DND-41 (cell line): Measurements from ENCODE around the gene AJAP1.

Experiments used
- ATAC-seq: fragments of 200-7000 bp; cut with Tn5 transposase; 3 replicates; pipeline ENCODE4 v1.9.1; 2021; ENCODE audit warnings: low read depth; ENCODE audit not compliant: insufficient read depth
- DNase-seq: peaks from one replicate; pipeline ENCODE4 v3.0.0-alpha.2; 2020
- H2AFZ ChIP-seq: 2 replicates; pipeline ENCODE4 v1.6.0; 2012; ENCODE audit warnings: low read depth, low read length
- H3K27ac ChIP-seq: 2 replicates; pipeline ENCODE4 v1.5.1; 2012; ENCODE audit warnings: low read length, inconsistent platforms
- H3K27me3 ChIP-seq: fragments of 200-600 bp; sonication (generic); 2 replicates; pipeline ENCODE4 v1.6.0; 2012; ENCODE audit warnings: low read length, mild to moderate bottlenecking, inconsistent platforms; ENCODE audit not compliant: insufficient read depth, poor library complexity
- H3K36me3 ChIP-seq: 2 replicates; pipeline ENCODE4 v1.5.1; 2012; ENCODE audit warnings: low read length, inconsistent platforms; ENCODE audit not compliant: insufficient read depth
- H3K4me1 ChIP-seq: 2 replicates; pipeline ENCODE4 v1.5.1; 2012; ENCODE audit warnings: mild to moderate bottlenecking, low read length; ENCODE audit not compliant: insufficient read depth
- H3K4me2 ChIP-seq: 2 replicates; pipeline ENCODE4 v1.6.0; 2012; ENCODE audit warnings: mild to moderate bottlenecking, moderate library complexity, low read length, inconsistent platforms; ENCODE audit not compliant: insufficient read depth
- H3K4me3 ChIP-seq, 2 experiments: fragments of 200-600 bp in 1 of 2; shearing (Covaris generic) in 1 of 2; 2 replicates each; pipeline ENCODE4 v1.5.1; 2012 to 2016; ENCODE audit warnings: inconsistent platforms in 2 of 2, low read length in 2 of 2, mild to moderate bottlenecking in 2 of 2, low read depth in 1 of 2, moderate library complexity in 1 of 2
- H3K79me2 ChIP-seq: 2 replicates; pipeline ENCODE4 v1.6.0; 2012; ENCODE audit warnings: low read length, inconsistent platforms; ENCODE audit not compliant: insufficient read depth
- H3K9ac ChIP-seq: 2 replicates; pipeline ENCODE4 v1.6.0; 2012; ENCODE audit warnings: low read depth, mild to moderate bottlenecking, inconsistent platforms, low read length, moderate library complexity
- H3K9me3 ChIP-seq: 2 replicates; pipeline ENCODE4 v1.5.1; 2012; ENCODE audit warnings: low read length, moderate library complexity, mild to moderate bottlenecking, inconsistent platforms; ENCODE audit not compliant: insufficient read depth, severe bottlenecking
- H4K20me1 ChIP-seq: 2 replicates; pipeline ENCODE4 v1.6.0; 2012; ENCODE audit warnings: low read length; ENCODE audit not compliant: insufficient read depth
- CTCF ChIP-seq: IDR thresholded peaks from 2 replicates; pipeline ENCODE4 v1.5.1; 2012; ENCODE audit warnings: borderline replicate concordance, low read length, moderate library complexity, mild to moderate bottlenecking; ENCODE audit not compliant: poor library complexity, severe bottlenecking; ENCODE audit errors: extremely low read depth
- EZH2 ChIP-seq: IDR thresholded peaks from 3 replicates; pipeline ENCODE4 v1.6.1; 2012; ENCODE audit warnings: borderline replicate concordance, low read depth, mild to moderate bottlenecking, moderate library complexity, low read length, inconsistent platforms; ENCODE audit not compliant: severe bottlenecking

The AJAP1 gene

GRCh38 chr1:4716406-4716805, 62.0 kb downstream of the AJAP1 start:
- H3K4me2 ChIP-seq = no peak overlapping the region
- no peaks in the 10 kb centered on the region for H3K27me3 ChIP-seq
- no peaks in the 10 kb centered on the region for H3K79me2 ChIP-seq
- DNase-seq (no peak), ATAC-seq (no peak)
- no peaks in the 10 kb centered on the region for H3K4me1 ChIP-seq
- no peak overlapping the region for H3K4me3 ChIP-seq
- H3K9ac ChIP-seq = no peak overlapping the region
- H3K36me3 ChIP-seq = no peaks in the 10 kb centered on the region
- no peaks in the 10 kb centered on the region for H4K20me1 ChIP-seq
- H3K27ac ChIP-seq = no peak overlapping the region
- no peak overlapping the region for H2AFZ ChIP-seq
- H3K9me3 ChIP-seq = peaks cover 12% of the 10 kb centered on the region
- no peak for TF ChIP-seq CTCF
- no peak for TF ChIP-seq EZH2

- TF ChIP-seq EZH2 = no peak
- TF ChIP-seq CTCF = no peak
- Histone ChIP-seq H2AFZ (no peak overlapping the region), H3K4me1 (no peaks in the 10 kb centered on the region), H4K20me1 (no peaks in the 10 kb centered on the region), H3K9me3 (peaks cover 9% of the 10 kb centered on the region), H3K4me2 (no peak overlapping the region), H3K9ac (no peak overlapping the region), H3K79me2 (no peaks in the 10 kb centered on the region), H3K27ac (no peak overlapping the region), H3K27me3 (no peaks in the 10 kb centered on the region), H3K4me3 (no peak overlapping the region), H3K36me3 (no peaks in the 10 kb centered on the region)
- DNase-seq (no peak), ATAC-seq (no peak)
Observed at GRCh38 chr1:4718071-4718470, 63.7 kb downstream of the AJAP1 start.

GRCh38 chr1:4723106-4723505, 68.7 kb downstream of the AJAP1 start:
- Histone ChIP-seq H3K9me3 (peaks cover 3% of the 10 kb centered on the region), H3K79me2 (no peaks in the 10 kb centered on the region), H3K4me2 (no peak overlapping the region), H3K36me3 (no peaks in the 10 kb centered on the region), H3K27ac (no peak overlapping the region), H3K4me3 (no peak overlapping the region), H3K4me1 (no peaks in the 10 kb centered on the region), H3K9ac (no peak overlapping the region), H2AFZ (no peak overlapping the region), H4K20me1 (no peaks in the 10 kb centered on the region), H3K27me3 (no peaks in the 10 kb centered on the region)
- TF ChIP-seq EZH2 (no peak), CTCF (no peak)
- DNase-seq (no peak), ATAC-seq (no peak)

GRCh38 chr1:4724001-4724400, 69.6 kb downstream of the AJAP1 start:
- TF ChIP-seq EZH2 = no peak
- no peak for TF ChIP-seq CTCF
- ATAC-seq (no peak), DNase-seq (no peak)
- no peaks in the 10 kb centered on the region for H3K79me2 ChIP-seq
- no peaks in the 10 kb centered on the region for H3K36me3 ChIP-seq
- no peak overlapping the region for H3K27ac ChIP-seq
- H3K27me3 ChIP-seq = no peaks in the 10 kb centered on the region
- H3K9me3 ChIP-seq = peaks cover 3% of the 10 kb centered on the region
- H3K4me2 ChIP-seq = no peak overlapping the region
- H3K4me3 ChIP-seq = no peak overlapping the region
- no peaks in the 10 kb centered on the region for H4K20me1 ChIP-seq
- H3K4me1 ChIP-seq = no peaks in the 10 kb centered on the region
- H3K9ac ChIP-seq = no peak overlapping the region
- no peak overlapping the region for H2AFZ ChIP-seq
